T-helper 2 cell treated with Interferon-gamma antibody and Interleukin-4, amounts not matched to agents 100 ng/mL and 5 ng/mL, for 36 hours (primary cell): Measurements from ENCODE around the gene DBR1. TPM values are rescaled to one million over a fixed set of nuclear protein-coding genes. Genes with fewer than 3 reads are reported as not detected.

Experiments used
- intact Hi-C: fragments of 100-400 bp; cut with micrococcal nuclease; formaldehyde crosslinking; loops from one replicate; pipeline ENCODE4 v1.15.1; 2023
- total RNA-seq: library from RNA; stranded (reverse); gene quantifications from 2 replicates; pipeline ENCODE4 v1.2.3, GENCODE V29; 2022

Gene DBR1, protein sequence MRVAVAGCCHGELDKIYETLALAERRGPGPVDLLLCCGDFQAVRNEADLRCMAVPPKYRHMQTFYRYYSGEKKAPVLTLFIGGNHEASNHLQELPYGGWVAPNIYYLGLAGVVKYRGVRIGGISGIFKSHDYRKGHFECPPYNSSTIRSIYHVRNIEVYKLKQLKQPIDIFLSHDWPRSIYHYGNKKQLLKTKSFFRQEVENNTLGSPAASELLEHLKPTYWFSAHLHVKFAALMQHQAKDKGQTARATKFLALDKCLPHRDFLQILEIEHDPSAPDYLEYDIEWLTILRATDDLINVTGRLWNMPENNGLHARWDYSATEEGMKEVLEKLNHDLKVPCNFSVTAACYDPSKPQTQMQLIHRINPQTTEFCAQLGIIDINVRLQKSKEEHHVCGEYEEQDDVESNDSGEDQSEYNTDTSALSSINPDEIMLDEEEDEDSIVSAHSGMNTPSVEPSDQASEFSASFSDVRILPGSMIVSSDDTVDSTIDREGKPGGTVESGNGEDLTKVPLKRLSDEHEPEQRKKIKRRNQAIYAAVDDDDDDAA
- total RNA-seq: 21.5 and 22.2 TPM in 2 replicates

GRCh38 chr3:138174421-138175131 lies at the start of gene DBR1:
DBR1 (minus strand) TSS chr3:138174921; CDS start chr3:138174795, 126 bp downstream.
- intact Hi-C loops: loop anchor here (1.0 to 5.0 kb wide), 4 partner anchors 13 to 763 kb away; partner anchors contain the start of genes ARMC8 and PIK3CB

- intact Hi-C loops: loop anchor here (5.0 kb wide), 1 partner anchor 36 kb away; the partner anchor contains the start of gene ARMC8
Measured at GRCh38 chr3:138222942-138223287, 48.2 kb upstream of the DBR1 start.

GRCh38 chr3:138222131-138222941 lies 47.6 kb upstream of the DBR1 start:
- intact Hi-C loops: loop anchor here (5.0 kb wide), 1 partner anchor 35 kb away; the partner anchor contains the start of gene ARMC8

GRCh38 chr3:138220788-138221187 lies 46.1 kb upstream of the DBR1 start:
- intact Hi-C loops: loop anchor here (5.0 kb wide), 1 partner anchor 33 kb away; the partner anchor contains the start of gene ARMC8

GRCh38 chr3:138220242-138220641 lies 45.5 kb upstream of the DBR1 start:
- intact Hi-C loops: loop anchor here (5.0 kb wide), 1 partner anchor 33 kb away; the partner anchor contains the start of gene ARMC8

DNA sequence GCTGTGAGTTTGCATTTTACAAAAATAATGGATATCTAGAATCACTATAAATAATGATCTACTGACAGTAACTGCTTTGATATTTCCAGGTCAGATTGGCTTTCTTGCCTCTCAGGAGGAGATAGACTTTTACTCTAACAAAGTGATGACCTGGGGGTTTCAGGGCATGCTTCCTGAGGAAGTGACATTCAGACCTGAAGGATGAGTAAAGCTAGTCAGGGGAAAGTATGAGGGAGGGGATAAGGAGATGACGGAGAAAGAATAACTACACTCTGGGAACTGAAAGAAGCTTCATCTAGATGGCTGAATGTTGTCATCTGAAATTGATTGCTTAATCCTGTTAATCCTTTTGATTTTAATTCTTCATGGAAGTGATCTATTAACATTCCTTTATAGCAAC lies 44.5 kb upstream of the DBR1 start:
- intact Hi-C loops: no loop called here

DNA sequence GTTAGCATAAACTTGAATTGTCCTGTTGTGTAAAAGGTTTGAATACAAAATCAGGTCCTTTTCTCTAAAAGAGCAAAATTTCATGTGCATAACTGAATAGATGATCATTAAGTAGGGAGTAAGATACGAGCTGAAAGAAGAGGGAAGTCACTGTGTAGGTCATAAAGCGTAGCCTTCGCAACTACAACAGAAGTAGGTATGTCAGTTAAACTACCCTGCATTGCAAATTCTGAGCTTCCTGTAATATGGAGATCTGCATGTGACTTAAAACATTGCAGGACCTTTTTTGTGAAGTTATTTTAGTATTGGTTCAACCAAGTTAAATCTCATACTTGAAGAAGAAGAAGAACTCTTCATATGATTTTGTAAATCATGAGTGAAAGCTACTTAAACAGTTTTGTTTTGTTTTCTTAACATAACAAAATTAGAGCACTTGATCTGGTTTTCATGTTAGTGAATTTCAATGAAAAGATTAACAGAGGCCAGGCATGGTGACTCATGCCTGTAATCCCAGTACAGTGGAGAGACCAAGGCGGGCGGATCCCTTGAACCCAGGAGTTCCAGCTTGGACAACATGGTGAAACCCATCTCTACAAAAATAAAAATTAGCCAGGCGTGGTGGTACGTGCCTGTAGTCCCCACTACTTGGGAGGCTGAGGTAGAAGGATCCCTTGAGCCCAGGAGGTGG lies 38.8 kb upstream of the DBR1 start:
- intact Hi-C loops: no loop called here

DNA sequence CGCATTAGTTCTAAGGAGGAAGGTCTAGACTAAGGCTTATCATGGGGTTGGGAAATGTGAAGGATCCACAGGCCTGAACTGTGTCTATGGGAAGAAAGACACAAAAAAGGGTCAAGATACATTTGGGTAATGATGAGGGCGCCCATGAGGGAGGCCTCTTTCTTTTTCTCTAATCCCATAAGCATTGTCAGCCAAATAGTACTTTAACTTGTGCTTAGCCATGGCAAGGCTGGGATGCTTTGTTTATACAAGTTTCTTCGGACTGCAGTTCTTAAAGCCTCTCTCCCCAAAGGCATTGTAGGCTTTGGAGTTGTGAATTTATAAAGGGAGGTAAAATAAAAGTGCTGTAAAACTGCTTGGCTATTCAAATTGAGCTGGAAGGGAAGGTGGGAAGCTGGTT lies 35.8 kb upstream of the DBR1 start:
- intact Hi-C loops: no loop called here

GRCh38 chr3:138206196-138206595 lies 31.5 kb upstream of the DBR1 start:
- intact Hi-C loops: no loop called here

GRCh38 chr3:138205527-138205926 lies 30.8 kb upstream of the DBR1 start:
- intact Hi-C loops: no loop called here

- intact Hi-C loops: no loop called here
Measured at GRCh38 chr3:138203938-138204337, 29.2 kb upstream of the DBR1 start.

DNA sequence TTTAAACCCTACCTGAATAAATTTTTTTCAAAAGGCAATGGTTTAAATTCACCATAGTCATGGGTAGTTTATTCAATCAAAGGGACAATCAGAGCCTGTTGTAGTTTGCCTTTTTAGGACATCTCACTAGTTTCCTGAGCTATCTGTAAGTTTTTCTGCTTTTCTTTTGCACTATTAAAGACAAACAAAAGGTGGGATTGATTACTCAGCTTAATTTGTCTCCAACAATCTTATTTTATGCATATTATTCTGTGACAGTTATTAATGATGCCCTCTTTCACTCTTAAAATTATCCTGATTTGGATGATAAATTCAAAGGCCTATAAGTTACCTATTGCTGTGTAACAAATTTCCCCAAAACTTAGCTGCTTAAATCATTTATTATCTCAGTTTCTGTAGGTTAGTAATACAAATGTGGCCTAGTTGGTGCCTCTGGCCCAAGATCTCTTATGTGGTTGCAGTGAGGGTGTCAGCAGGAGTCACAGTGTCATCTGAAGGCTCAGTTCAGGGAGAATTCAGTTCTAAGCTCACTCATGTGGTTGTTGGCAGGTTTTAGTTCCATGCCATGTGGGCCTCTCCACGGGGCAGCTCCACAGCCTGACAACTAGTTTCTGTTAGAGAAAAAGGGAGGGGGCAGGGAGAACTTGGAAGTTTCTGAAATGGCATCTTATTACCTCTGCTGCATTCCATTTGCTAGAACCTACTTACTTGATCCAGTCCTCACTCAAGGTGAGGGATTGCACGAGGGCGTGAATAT lies 28.4 kb upstream of the DBR1 start:
- intact Hi-C loops: no loop called here

GRCh38 chr3:138200424-138200823 lies 25.7 kb upstream of the DBR1 start:
- intact Hi-C loops: no loop called here

DNA sequence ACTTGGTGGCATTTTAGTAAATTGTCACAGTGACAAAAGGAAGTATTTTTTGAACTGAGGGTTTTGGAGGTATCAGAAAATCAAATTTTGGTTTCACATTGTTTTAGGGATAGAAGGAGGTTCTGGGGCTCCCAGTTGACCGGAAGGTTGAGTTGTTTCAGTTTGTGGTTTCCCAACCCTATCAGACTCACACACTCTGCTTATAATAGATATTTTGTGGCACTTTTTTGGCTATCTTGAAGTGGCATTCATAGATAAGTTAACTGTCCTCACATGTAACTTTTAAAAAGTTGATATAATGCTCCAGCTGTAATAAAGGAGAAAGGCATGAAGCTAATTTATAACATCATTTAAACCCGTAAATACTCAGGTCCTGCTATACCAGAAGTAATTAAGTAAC lies 25.1 kb upstream of the DBR1 start:
- intact Hi-C loops: no loop called here

GRCh38 chr3:138197524-138197923 lies 22.8 kb upstream of the DBR1 start:
- intact Hi-C loops: no loop called here

DNA sequence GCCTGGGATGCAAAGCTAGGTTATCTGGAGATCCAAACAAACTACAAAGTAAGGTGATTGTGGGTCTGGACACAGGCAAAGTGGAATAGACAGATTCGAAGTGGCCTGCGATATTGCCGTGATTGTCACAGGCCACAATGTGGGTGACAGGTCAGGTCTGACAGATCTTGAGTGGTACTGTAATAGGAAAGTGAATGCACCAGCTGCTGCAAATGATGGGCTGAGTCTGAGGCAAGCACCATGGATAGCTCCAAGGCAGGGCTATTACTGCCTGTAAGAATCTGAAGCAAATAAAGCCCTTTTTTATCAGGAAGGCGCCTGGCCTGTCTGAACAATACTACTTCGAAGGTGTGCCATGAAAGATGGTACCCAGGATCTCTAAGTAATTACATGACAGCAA lies 22.3 kb upstream of the DBR1 start:
- intact Hi-C loops: no loop called here

GRCh38 chr3:138196023-138196422 lies 21.3 kb upstream of the DBR1 start:
- intact Hi-C loops: no loop called here

DNA sequence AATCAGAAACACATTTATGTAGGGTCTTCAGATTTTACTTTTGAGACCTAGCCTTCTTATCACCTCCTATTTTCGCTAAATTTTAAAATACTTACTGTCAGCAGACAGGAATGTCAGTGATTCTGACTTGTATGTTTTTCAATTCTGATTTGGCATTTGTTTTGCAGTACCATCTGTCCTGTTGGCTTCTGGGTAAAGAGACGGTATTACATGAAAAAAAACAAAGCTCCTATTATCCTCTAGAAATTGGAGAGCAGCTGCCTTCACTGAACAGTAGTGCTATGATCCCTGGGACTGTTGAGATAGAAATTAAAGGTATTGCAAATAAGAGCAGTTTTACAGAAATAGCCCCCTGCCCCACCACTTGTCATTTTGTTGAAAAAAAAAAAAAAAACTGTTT lies 20.8 kb upstream of the DBR1 start:
- intact Hi-C loops: no loop called here

- intact Hi-C loops: loop anchor here (5.0 to 10.0 kb wide), 5 partner anchors 34 to 1991 kb away; partner anchors contain the start of genes ESYT3, MSL2 and PCCB
Measured at GRCh38 chr3:138188013-138188730, 13.5 kb upstream of the DBR1 start.
